HepG2 (cell line): ENCODE results near the gene TMC4. TPM values are rescaled to one million over a fixed set of nuclear protein-coding genes. Genes with fewer than 3 reads are reported as not detected.

Experiments
- ATAC-seq: fragments of 200-7000 bp; cut with Tn5 transposase; 3 replicates; pipeline ENCODE4 v1.9.1; 2020; ENCODE audit warnings: mild to moderate bottlenecking, moderate library complexity
- BruUV-seq: library from RNA; stranded (reverse); fragments of 400-500 nt; replicated peaks from 2 replicates; lab custom pipeline; 2021; lab: Mats Ljungman, UMichigan
- CTCF ChIA-PET: fragments of 300-600 bp; formaldehyde crosslinking; extraction: SDS; loops from one replicate; lab custom pipeline; 2021; ENCODE audit warnings: low total read pairs, inconsistent platforms, low intra/inter-chr PET ratio; lab: Yijun Ruan, JAX
- POLR2A ChIA-PET: fragments of 350-600 bp; sonication (Branson Sonifier 250); formaldehyde crosslinking; loops from one replicate; lab custom pipeline; 2020; ENCODE audit warnings: antibody characterized with exemption, inconsistent platforms; lab: Yijun Ruan, JAX
- DNase-seq: peaks from one replicate; pipeline ENCODE4 v3.0.0-alpha.2; 2015; ENCODE audit warnings: low spot score
- FAIRE-seq: peaks from 3 replicates; lab custom pipeline; 2011; peaks lifted over from hg19 to GRCh38; lab: Jason Lieb, UNC
- H2AFZ ChIP-seq: one replicate; pipeline ENCODE4 v1.6.1; 2011; ENCODE audit warnings: low read length, inconsistent platforms
- H3K27ac ChIP-seq: fragments of 300-600 bp; 3 replicates; pipeline ENCODE4 v1.8.0; 2011; ENCODE audit warnings: mixed run types, mild to moderate bottlenecking, mixed read lengths, low read length, inconsistent platforms; ENCODE audit not compliant: insufficient read depth; ENCODE audit errors: extremely low read length
- H3K27me3 ChIP-seq, 2 experiments: fragments of 200-600 bp in 1 of 2; 2 replicates in 1 of 2; 3 replicates in 1 of 2; pipeline versions ENCODE4 v1.6.0 to v1.8.0; 2011; ENCODE audit warnings: low read length in 2 of 2, mild to moderate bottlenecking in 2 of 2, moderate library complexity in 2 of 2, inconsistent platforms in 1 of 2; ENCODE audit not compliant: insufficient read depth in 2 of 2, control insufficient read depth in 1 of 2
- H3K36me3 ChIP-seq, 2 experiments: fragments of 200-600 bp in 1 of 2; replicated peaks in 1 of 2; 2 replicates in 1 of 2; 3 replicates in 1 of 2; pipeline versions ENCODE4 v1.5.1 to v1.8.0; 2011; ENCODE audit warnings: low read length in 2 of 2, inconsistent platforms in 1 of 2; ENCODE audit not compliant: insufficient read depth in 2 of 2, control insufficient read depth in 1 of 2
- H3K4me1 ChIP-seq: 2 replicates; pipeline ENCODE4 v1.5.1; 2012; ENCODE audit warnings: low read length, inconsistent platforms; ENCODE audit not compliant: insufficient read depth
- H3K4me2 ChIP-seq: 2 replicates; pipeline ENCODE4 v1.6.0; 2011; ENCODE audit warnings: low read depth, low read length, inconsistent platforms
- H3K4me3 ChIP-seq, 3 experiments: fragments of 200-600 bp in 1 of 3; sonication (generic), shearing (Covaris generic) in 1 of 3; replicated peaks in 1 of 3; 2 replicates each; pipeline ENCODE4 v1.5.1; 2011 to 2016; ENCODE audit warnings: low read length in 3 of 3, inconsistent platforms in 2 of 3, low read depth in 2 of 3, mild to moderate bottlenecking in 2 of 3, control low read depth in 1 of 3, mixed read lengths in 1 of 3; ENCODE audit not compliant: insufficient read depth in 1 of 3
- H3K79me2 ChIP-seq: one replicate; pipeline ENCODE4 v1.6.1; 2011; ENCODE audit warnings: low read length, inconsistent platforms; ENCODE audit not compliant: insufficient read depth
- H3K9ac ChIP-seq: 2 replicates; pipeline ENCODE4 v1.6.0; 2011; ENCODE audit warnings: mild to moderate bottlenecking, low read depth, low read length, inconsistent platforms; ENCODE audit not compliant: insufficient read depth
- H3K9me3 ChIP-seq: 2 replicates; pipeline ENCODE4 v1.5.1; 2012; ENCODE audit warnings: mild to moderate bottlenecking, low read length
- H4K20me1 ChIP-seq: 2 replicates; pipeline ENCODE4 v1.6.0; 2011; ENCODE audit warnings: inconsistent platforms, mild to moderate bottlenecking, low read length, moderate library complexity; ENCODE audit not compliant: insufficient read depth
- CENPX ChIP-seq: sonication (generic); formaldehyde crosslinking; IDR thresholded peaks from 2 replicates; pipeline ENCODE4 v1.9.0; 2021; ENCODE audit warnings: mild to moderate bottlenecking, missing genetic modification reagents, moderate library complexity
- EED ChIP-seq: sonication (generic); formaldehyde crosslinking; IDR thresholded peaks from 2 replicates; pipeline ENCODE4 v1.5.0; 2020; ENCODE audit warnings: mild to moderate bottlenecking, missing genetic modification reagents
- GFI1 ChIP-seq: sonication (generic); formaldehyde crosslinking; IDR thresholded peaks from 2 replicates; pipeline ENCODE4 v1.5.0; 2020; ENCODE audit warnings: missing genetic modification reagents, mild to moderate bottlenecking, borderline replicate concordance
- HMG20A ChIP-seq: IDR thresholded peaks from 2 replicates; pipeline ENCODE4 v1.6.1; 2016; ENCODE audit warnings: borderline replicate concordance
- MEIS1 ChIP-seq: sonication (generic); formaldehyde crosslinking; IDR thresholded peaks from 2 replicates; pipeline ENCODE4 v1.9.0; 2021; ENCODE audit warnings: mild to moderate bottlenecking, missing genetic modification reagents, moderate library complexity, borderline replicate concordance
- NCOA1 ChIP-seq: sonication (generic); formaldehyde crosslinking; IDR thresholded peaks from 2 replicates; pipeline ENCODE4 v1.9.0; 2021; ENCODE audit warnings: missing genetic modification reagents
- NFIC ChIP-seq: IDR thresholded peaks from 2 replicates; pipeline ENCODE4 v1.6.1; 2012; ENCODE audit warnings: mild to moderate bottlenecking, low read length, inconsistent platforms
- POLR2AphosphoS5 ChIP-seq: IDR thresholded peaks from 2 replicates; pipeline ENCODE4 v1.6.1; 2012; ENCODE audit warnings: low read depth, low read length
- RBFOX2 ChIP-seq: fragments of 200-400 bp; formaldehyde crosslinking; IDR thresholded peaks from 2 replicates; pipeline ENCODE4 v1.6.1; 2017; ENCODE audit warnings: low read depth, mild to moderate bottlenecking, low read length
- SALL1 ChIP-seq: sonication (generic); formaldehyde crosslinking; IDR thresholded peaks from 2 replicates; pipeline ENCODE4 v1.8.0; 2022; ENCODE audit warnings: mild to moderate bottlenecking, missing genetic modification reagents
- SAP130 ChIP-seq: IDR thresholded peaks from 2 replicates; pipeline ENCODE4 v1.6.1; 2016; ENCODE audit warnings: low read depth
- TEAD3 ChIP-seq: optimal IDR thresholded peaks from 2 replicates; pipeline ENCODE3; 2016; ENCODE audit warnings: borderline replicate concordance
- TFDP1 ChIP-seq: IDR thresholded peaks from 2 replicates; pipeline ENCODE4 v1.6.1; 2016; ENCODE audit warnings: missing compliant biosample characterization, missing genetic modification reagents, borderline replicate concordance
- TGIF2 ChIP-seq: IDR thresholded peaks from 2 replicates; pipeline ENCODE4 v1.6.1; 2016; ENCODE audit warnings: control low read depth, missing compliant biosample characterization
- THAP11 ChIP-seq: IDR thresholded peaks from 2 replicates; pipeline ENCODE4 v1.6.1; 2016; ENCODE audit warnings: missing biosample characterization, missing genetic modification reagents
- TSC22D2 ChIP-seq: sonication (generic); formaldehyde crosslinking; IDR thresholded peaks from 2 replicates; pipeline ENCODE4 v1.5.1; 2020; ENCODE audit warnings: missing genetic modification reagents, mild to moderate bottlenecking, borderline replicate concordance
- ZBED4 ChIP-seq: sonication (generic); formaldehyde crosslinking; IDR thresholded peaks from 2 replicates; pipeline ENCODE4 v1.4.0; 2020; ENCODE audit warnings: missing genetic modification reagents, borderline replicate concordance
- ZNF724P ChIP-seq: sonication (generic); formaldehyde crosslinking; IDR thresholded peaks from 2 replicates; pipeline ENCODE4 v1.8.0; 2022; ENCODE audit warnings: missing genetic modification reagents, borderline replicate concordance
- ZNF883 ChIP-seq: sonication (generic); formaldehyde crosslinking; IDR thresholded peaks from 2 replicates; pipeline ENCODE4 v1.5.1; 2020; ENCODE audit warnings: mild to moderate bottlenecking, missing genetic modification reagents; ENCODE audit errors: not compliant biosample characterization
- ZSCAN22 ChIP-seq: sonication (generic); formaldehyde crosslinking; IDR thresholded peaks from 2 replicates; pipeline ENCODE4 v1.4.0; 2020; ENCODE audit warnings: mild to moderate bottlenecking, missing genetic modification reagents
- WGBS: methylation state at CpG from one replicate; pipeline ENCODE4 v1.1.6; 2017; ENCODE audit warnings: low lambda C conversion rate; 5-methylcytosine and 5-hydroxymethylcytosine counted together
- in situ Hi-C: cut with HindIII; loops from 2 replicates; pipeline ENCODE4 v1.10.0; 2017; ENCODE audit warnings: low pct_unique_long_range_greater_than_20kb; ENCODE audit not compliant: extremely low pct_ligation_motif_present
- intact Hi-C: fragments of 100-400 bp; cut with micrococcal nuclease; formaldehyde crosslinking; loops from one replicate; pipeline ENCODE4 v1.10.0; 2022; ENCODE audit not compliant: unreplicated experiment
- polyA plus RNA-seq, 8 experiments: library from polyadenylated mRNA; depleted of rRNA in 3 of 8; stranded (reverse) in 7 of 8; unstranded in 1 of 8; fragments of >200 nt; fragmentation: Illumina TruSeq in 4 of 8; extraction: Trizol in 4 of 8; gene quantifications; 2 replicates each; pipeline versions ENCODE4 v1.2.1 to v1.2.3, GENCODE V29; 2011 to 2016; ENCODE audit warnings: low read depth in 4 of 8, missing spikeins in 1 of 8, mixed read lengths in 1 of 8; ENCODE audit not compliant: insufficient read depth in 1 of 8
- total RNA-seq, 5 experiments: library from RNA; depleted of rRNA; stranded (reverse); fragments of >200 nt; fragmentation: Illumina TruSeq; extraction: Trizol; gene quantifications; 2 replicates each; pipeline ENCODE4 v1.2.3, GENCODE V29; 2016; ENCODE audit warnings: low read depth in 1 of 5
- TF ChIP-seq, protein P1 (sequence below): IDR thresholded peaks from 2 replicates; pipeline ENCODE4 v1.6.1; 2016; ENCODE audit warnings: missing genetic modification reagents, missing compliant biosample characterization

Gene TMC4
- total and polyA plus RNA-seq, 2 of the 13 experiments (the other 11 are each of a cell fraction or from before 2014, with no cell fraction given) = 0.13 to 0.24 TPM

- intact Hi-C loops (loop anchor here (5.0 kb wide), 1 partner anchor 66 kb away; the partner anchor contains the start of gene CNOT3), in situ Hi-C loops (no loop called here)
- ATAC-seq = peak; percentile 32
- CTCF ChIA-PET = no interaction called here
- H3K4me2 ChIP-seq = peak overlapping the region; percentile 87
- no TSS peak for BruUV-seq
- H3K27me3 ChIP-seq = no peaks in the 10 kb centered on the region; a peak in 1 of 5 replicates
- 21% methylated on average over 7 of the region's 9 CpGs for WGBS
- peak; percentile 82 for DNase-seq
- H3K4me1 ChIP-seq = peaks cover 75% of the 10 kb centered on the region
- peaks cover 54% of the 10 kb centered on the region for H3K79me2 ChIP-seq
- peaks cover 74% of the 10 kb centered on the region for H4K20me1 ChIP-seq
- peak overlapping the region; percentile 24 for H3K27ac ChIP-seq
- H3K36me3 ChIP-seq = peaks cover 24 to 68% of the 10 kb centered on the region in 2 experiments
- peak; percentile 93 for FAIRE-seq
- POLR2A ChIA-PET = interaction anchor here (0.6 to 8.7 kb wide), 4 partner anchors 8 to 66 kb away, joined by 3 to 306 read pairs (median 5); partner anchors contain the start of genes CNOT3, MBOAT7 and TSEN34
- H3K4me3 ChIP-seq = peak overlapping the region; percentile 61 to 83 (median 72)
- no peak overlapping the region for H2AFZ ChIP-seq
- peak overlapping the region; percentile 96 for H3K9ac ChIP-seq
- H3K9me3 ChIP-seq = no peaks in the 10 kb centered on the region
- TF ChIP-seq CENPX (no peak), SAP130 (peak; percentile 72), ZNF724P (0 out of 2 replicates have a peak, but pooled peaks have one; percentile 26), TFDP1 (peak; percentile 23; the same call in 1 of the 2 replicates), THAP11 (CRISPR knock-in tag) (peak; percentile 19; the same call in 1 of the 2 replicates), ZSCAN22 (CRISPR knock-in tag) (no peak), GFI1 (CRISPR knock-in tag) (peak; percentile 72), POLR2AphosphoS5 (peak; percentile 19; the same call in 1 of the 2 replicates), EED (CRISPR knock-in tag) (no peak), ZBED4 (CRISPR knock-in tag) (no peak), NCOA1 (CRISPR knock-in tag) (no peak), TSC22D2 (CRISPR knock-in tag) (no peak), HMG20A (CRISPR knock-in tag) (peak; percentile 47; the same call in 1 of the 2 replicates), ZNF883 (CRISPR knock-in tag) (no peak), RBFOX2 (peak; percentile 32; the same call in 1 of the 2 replicates), TGIF2 (CRISPR knock-in tag) (no peak), NFIC (no peak), TEAD3 (CRISPR knock-in tag) (peak; percentile 16), SALL1 (CRISPR knock-in tag) (peak; percentile 26; the same call in 1 of the 2 replicates), MEIS1 (CRISPR knock-in tag) (no peak)
- TF ChIP-seq, protein P1, sequence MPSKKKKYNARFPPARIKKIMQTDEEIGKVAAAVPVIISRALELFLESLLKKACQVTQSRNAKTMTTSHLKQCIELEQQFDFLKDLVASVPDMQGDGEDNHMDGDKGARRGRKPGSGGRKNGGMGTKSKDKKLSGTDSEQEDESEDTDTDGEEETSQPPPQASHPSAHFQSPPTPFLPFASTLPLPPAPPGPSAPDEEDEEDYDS (CRISPR knock-in tag) = 0 out of 2 replicates have a peak, but pooled peaks have one; percentile 30
Measured at GRCh38 chr19:54203151-54203611, 30.2 kb upstream of the TMC4 start.
